GM12865 (cell line): ENCODE data around the gene PSMG3.

ENCODE experiments used
- DNase-seq: peaks from one replicate; pipeline ENCODE4 v3.0.0; 2010; ENCODE audit warnings: low read depth
- H3K4me3 ChIP-seq: 2 replicates; pipeline ENCODE4 v1.5.1; 2011; ENCODE audit warnings: mild to moderate bottlenecking, low read depth, low read length, control low read depth
- CTCF ChIP-seq: IDR thresholded peaks from 2 replicates; pipeline ENCODE4 v1.5.1; 2011; ENCODE audit warnings: low read length, control low read depth, low read depth, inconsistent platforms; ENCODE audit not compliant: insufficient read depth; ENCODE audit errors: missing control alignments

The PSMG3 gene

DNA sequence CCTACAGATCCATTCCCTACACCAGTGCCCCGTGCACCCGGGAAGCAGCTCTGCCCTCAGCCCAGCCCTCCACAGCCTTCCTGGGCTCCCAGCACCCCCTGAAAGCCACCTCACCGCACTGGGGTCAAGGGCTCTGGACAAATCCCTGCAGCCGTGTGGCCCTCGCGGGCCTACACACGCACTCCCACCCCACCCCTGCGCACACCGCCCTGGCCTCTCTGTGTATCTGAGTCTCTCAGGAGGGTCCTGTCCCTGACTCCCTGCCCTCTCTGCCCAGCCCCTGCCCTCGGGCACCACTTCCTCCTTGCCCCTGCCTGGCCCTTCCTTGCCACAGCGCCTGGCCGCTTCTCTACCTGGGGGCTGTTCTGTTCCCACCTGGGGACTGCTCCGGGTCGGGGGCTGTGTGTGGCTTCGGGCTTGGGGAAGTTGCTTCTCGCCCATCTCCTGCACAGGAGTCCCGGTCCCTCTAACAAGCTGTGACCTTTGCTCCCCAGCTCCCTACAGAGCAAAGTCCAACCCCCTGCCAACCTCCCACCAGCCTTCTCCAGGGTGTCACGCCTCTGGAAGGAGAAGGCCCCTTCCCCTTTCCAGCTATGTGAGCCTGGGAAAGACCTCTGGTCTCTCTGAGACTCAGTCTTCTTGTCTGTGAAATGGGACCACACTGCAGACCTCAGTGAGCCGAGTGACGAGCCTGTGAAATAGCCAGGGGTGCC is 15.3 kb downstream of the PSMG3 start:
- DNase-seq: no peak
- no peak overlapping the region for H3K4me3 ChIP-seq
- no peak for TF ChIP-seq CTCF

GRCh38 chr7:1553512-1554210 is 16.2 kb downstream of the PSMG3 start:
- no peak for TF ChIP-seq CTCF
- H3K4me3 ChIP-seq: no peak overlapping the region
- no peak for DNase-seq

DNA sequence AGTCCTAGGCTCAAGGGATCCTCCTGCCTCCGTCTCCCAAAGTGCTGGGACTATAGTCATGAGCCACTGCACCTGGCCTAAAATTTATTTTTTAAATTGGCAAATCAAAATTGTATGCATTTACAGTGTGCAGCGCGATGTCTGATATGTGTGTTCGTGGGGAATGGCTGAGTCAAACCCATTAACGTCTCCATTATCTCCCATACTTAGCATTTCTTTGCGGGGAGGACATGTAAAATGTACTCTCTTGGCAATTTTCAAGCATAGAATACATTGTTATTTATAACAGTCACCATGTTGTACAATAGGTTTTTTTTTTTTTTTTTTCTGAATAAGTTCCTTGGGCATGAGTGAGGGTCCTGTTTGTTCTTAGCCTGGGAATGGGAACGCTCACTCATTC is 17.6 kb downstream of the PSMG3 start:
- H3K4me3 ChIP-seq: no peak overlapping the region
- no peak for DNase-seq
- no peak for TF ChIP-seq CTCF

- no peak overlapping the region for H3K4me3 ChIP-seq
- TF ChIP-seq CTCF: no peak
- DNase-seq: no peak
These were observed 19.0 kb downstream of the PSMG3 start for GRCh38 chr7:1550846-1551155.

- no peak overlapping the region for H3K4me3 ChIP-seq
- TF ChIP-seq CTCF: no peak
- no peak for DNase-seq
These were observed 19.6 kb downstream of the PSMG3 start for GRCh38 chr7:1550005-1550845.

DNA sequence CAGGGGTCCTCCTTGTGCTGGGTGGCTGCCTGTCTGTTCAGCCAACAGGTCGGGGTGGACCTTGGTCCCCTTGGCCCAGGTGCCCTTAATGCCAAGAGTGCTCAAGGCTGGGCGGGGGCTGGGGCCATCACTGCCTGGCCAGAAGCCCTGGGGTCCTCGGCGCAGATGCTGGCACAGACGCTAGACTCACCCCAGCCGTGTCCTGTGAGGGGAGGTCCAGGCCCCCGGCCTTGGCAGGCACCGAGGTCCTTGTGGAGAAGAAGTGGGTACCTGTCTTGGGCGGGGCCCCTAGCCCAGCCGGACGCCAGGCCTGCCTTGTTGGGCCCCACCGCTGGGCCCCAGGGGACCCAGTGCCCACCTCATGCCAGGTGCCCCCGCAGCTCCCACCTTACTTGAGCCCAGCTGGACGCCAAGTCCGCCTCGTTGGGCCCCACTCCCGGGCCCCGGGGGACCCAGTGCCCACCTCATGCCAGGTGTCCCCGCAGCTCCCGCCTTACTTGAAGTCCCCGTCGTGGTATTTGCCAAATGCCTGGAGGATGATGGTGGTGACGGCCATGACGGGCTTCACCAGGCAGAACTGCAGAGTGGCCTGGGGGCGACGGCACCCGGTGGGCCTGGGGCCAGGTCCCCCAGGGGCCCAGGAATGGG is 20.4 kb downstream of the PSMG3 start:
- no peak for DNase-seq
- no peak overlapping the region for H3K4me3 ChIP-seq
- no peak for TF ChIP-seq CTCF
